ENCODE results near the gene COL5A1. TPM values are rescaled to one million over a fixed set of nuclear protein-coding genes. Genes with fewer than 3 reads are reported as not detected.

COL5A1 gene
- total and polyA plus RNA-seq, 2 experiments from 2014 or later = 2.5 to 13.1 TPM

- Histone ChIP-seq H3K27ac (ENCODE audit: low read depth) (no peak overlapping the region), H3K4me2 (no peak overlapping the region), H3K79me2 (replicated peaks; ENCODE audit: insufficient read depth) (no peaks in the 10 kb centered on the region), H3F3A (replicated peaks; ENCODE audit: low read depth) (no peaks in the 10 kb centered on the region), H3K27me3 (ENCODE audit: insufficient read depth) (no peaks in the 10 kb centered on the region), H2AFZ (no peak overlapping the region), H4K20me1 (replicated peaks; ENCODE audit: insufficient read depth) (no peaks in the 10 kb centered on the region), H3K4me3 (no peak overlapping the region), H3K9me2 (ENCODE audit: insufficient read depth) (no peaks in the 10 kb centered on the region), H3K4me1 (ENCODE audit: insufficient read depth) (no peaks in the 10 kb centered on the region), H3K36me3 (ENCODE audit: insufficient read depth) (no peaks in the 10 kb centered on the region)
- Mint-ChIP-seq H3K27me3 (ENCODE audit: insufficient read depth, low read depth, poor library complexity) (peaks cover 17% of the 10 kb centered on the region), H3K4me3 (no peak overlapping the region), H3K27ac (no peak overlapping the region), H3K4me1 (peaks cover 14% of the 10 kb centered on the region), H3K36me3 (ENCODE audit: low read depth) (no peaks in the 10 kb centered on the region; the same call in 2 of the 3 replicates), H3K9me3 (no peaks in the 10 kb centered on the region)
- DNase-seq (ENCODE audit: low spot score) (no peak), ATAC-seq (no peak)
- no peak for TF ChIP-seq ZNF114 (CRISPR knock-in tag; IDR thresholded peaks at IDR 0.05)
- no peak for TF ChIP-seq ZNF331 (CRISPR knock-in tag; IDR thresholded peaks at IDR 0.05; ENCODE audit: low read depth)
- no peak for TF ChIP-seq NANOG (IDR thresholded peaks at IDR 0.05; ENCODE audit: borderline replicate concordance)
- TF ChIP-seq, protein P1, sequence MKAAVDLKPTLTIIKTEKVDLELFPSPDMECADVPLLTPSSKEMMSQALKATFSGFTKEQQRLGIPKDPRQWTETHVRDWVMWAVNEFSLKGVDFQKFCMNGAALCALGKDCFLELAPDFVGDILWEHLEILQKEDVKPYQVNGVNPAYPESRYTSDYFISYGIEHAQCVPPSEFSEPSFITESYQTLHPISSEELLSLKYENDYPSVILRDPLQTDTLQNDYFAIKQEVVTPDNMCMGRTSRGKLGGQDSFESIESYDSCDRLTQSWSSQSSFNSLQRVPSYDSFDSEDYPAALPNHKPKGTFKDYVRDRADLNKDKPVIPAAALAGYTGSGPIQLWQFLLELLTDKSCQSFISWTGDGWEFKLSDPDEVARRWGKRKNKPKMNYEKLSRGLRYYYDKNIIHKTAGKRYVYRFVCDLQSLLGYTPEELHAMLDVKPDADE (IDR thresholded peaks at IDR 0.05) = no peak
- TF ChIP-seq EZH2 (IDR thresholded peaks at IDR 0.05; ENCODE audit: low read depth, unreplicated experiment) = no peak
- TF ChIP-seq, protein P2, sequence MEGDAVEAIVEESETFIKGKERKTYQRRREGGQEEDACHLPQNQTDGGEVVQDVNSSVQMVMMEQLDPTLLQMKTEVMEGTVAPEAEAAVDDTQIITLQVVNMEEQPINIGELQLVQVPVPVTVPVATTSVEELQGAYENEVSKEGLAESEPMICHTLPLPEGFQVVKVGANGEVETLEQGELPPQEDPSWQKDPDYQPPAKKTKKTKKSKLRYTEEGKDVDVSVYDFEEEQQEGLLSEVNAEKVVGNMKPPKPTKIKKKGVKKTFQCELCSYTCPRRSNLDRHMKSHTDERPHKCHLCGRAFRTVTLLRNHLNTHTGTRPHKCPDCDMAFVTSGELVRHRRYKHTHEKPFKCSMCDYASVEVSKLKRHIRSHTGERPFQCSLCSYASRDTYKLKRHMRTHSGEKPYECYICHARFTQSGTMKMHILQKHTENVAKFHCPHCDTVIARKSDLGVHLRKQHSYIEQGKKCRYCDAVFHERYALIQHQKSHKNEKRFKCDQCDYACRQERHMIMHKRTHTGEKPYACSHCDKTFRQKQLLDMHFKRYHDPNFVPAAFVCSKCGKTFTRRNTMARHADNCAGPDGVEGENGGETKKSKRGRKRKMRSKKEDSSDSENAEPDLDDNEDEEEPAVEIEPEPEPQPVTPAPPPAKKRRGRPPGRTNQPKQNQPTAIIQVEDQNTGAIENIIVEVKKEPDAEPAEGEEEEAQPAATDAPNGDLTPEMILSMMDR (conservative IDR thresholded peaks at IDR 0.05; ENCODE audit: low read depth in 2 of 2) = no peak
- TF ChIP-seq POLR2AphosphoS5 (IDR thresholded peaks at IDR 0.05; ENCODE audit: low read depth) = no peak
- TF ChIP-seq CREB1 (CRISPR knock-in tag; IDR thresholded peaks at IDR 0.05; ENCODE audit: low read depth) = no peak
- no peak for TF ChIP-seq EZH2phosphoT487 (IDR thresholded peaks at IDR 0.05; ENCODE audit: unreplicated experiment)
- TF ChIP-seq, protein P3, sequence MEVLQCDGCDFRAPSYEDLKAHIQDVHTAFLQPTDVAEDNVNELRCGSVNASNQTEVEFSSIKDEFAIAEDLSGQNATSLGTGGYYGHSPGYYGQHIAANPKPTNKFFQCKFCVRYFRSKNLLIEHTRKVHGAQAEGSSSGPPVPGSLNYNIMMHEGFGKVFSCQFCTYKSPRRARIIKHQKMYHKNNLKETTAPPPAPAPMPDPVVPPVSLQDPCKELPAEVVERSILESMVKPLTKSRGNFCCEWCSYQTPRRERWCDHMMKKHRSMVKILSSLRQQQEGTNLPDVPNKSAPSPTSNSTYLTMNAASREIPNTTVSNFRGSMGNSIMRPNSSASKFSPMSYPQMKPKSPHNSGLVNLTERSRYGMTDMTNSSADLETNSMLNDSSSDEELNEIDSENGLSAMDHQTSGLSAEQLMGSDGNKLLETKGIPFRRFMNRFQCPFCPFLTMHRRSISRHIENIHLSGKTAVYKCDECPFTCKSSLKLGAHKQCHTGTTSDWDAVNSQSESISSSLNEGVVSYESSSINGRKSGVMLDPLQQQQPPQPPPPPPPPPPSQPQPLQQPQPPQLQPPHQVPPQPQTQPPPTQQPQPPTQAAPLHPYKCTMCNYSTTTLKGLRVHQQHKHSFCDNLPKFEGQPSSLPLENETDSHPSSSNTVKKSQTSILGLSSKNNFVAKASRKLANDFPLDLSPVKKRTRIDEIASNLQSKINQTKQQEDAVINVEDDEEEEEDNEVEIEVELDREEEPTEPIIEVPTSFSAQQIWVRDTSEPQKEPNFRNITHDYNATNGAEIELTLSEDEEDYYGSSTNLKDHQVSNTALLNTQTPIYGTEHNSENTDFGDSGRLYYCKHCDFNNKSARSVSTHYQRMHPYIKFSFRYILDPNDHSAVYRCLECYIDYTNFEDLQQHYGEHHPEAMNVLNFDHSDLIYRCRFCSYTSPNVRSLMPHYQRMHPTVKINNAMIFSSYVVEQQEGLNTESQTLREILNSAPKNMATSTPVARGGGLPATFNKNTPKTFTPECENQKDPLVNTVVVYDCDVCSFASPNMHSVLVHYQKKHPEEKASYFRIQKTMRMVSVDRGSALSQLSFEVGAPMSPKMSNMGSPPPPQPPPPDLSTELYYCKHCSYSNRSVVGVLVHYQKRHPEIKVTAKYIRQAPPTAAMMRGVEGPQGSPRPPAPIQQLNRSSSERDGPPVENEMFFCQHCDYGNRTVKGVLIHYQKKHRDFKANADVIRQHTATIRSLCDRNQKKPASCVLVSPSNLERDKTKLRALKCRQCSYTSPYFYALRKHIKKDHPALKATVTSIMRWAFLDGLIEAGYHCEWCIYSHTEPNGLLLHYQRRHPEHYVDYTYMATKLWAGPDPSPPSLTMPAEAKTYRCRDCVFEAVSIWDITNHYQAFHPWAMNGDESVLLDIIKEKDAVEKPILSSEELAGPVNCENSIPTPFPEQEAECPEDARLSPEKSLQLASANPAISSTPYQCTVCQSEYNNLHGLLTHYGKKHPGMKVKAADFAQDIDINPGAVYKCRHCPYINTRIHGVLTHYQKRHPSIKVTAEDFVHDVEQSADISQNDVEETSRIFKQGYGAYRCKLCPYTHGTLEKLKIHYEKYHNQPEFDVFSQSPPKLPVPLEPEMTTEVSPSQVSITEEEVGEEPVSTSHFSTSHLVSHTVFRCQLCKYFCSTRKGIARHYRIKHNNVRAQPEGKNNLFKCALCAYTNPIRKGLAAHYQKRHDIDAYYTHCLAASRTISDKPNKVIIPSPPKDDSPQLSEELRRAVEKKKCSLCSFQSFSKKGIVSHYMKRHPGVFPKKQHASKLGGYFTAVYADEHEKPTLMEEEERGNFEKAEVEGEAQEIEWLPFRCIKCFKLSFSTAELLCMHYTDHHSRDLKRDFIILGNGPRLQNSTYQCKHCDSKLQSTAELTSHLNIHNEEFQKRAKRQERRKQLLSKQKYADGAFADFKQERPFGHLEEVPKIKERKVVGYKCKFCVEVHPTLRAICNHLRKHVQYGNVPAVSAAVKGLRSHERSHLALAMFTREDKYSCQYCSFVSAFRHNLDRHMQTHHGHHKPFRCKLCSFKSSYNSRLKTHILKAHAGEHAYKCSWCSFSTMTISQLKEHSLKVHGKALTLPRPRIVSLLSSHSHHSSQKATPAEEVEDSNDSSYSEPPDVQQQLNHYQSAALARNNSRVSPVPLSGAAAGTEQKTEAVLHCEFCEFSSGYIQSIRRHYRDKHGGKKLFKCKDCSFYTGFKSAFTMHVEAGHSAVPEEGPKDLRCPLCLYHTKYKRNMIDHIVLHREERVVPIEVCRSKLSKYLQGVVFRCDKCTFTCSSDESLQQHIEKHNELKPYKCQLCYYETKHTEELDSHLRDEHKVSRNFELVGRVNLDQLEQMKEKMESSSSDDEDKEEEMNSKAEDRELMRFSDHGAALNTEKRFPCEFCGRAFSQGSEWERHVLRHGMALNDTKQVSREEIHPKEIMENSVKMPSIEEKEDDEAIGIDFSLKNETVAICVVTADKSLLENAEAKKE (CRISPR knock-in tag; IDR thresholded peaks at IDR 0.05) = no peak
- TF ChIP-seq, protein P4, sequence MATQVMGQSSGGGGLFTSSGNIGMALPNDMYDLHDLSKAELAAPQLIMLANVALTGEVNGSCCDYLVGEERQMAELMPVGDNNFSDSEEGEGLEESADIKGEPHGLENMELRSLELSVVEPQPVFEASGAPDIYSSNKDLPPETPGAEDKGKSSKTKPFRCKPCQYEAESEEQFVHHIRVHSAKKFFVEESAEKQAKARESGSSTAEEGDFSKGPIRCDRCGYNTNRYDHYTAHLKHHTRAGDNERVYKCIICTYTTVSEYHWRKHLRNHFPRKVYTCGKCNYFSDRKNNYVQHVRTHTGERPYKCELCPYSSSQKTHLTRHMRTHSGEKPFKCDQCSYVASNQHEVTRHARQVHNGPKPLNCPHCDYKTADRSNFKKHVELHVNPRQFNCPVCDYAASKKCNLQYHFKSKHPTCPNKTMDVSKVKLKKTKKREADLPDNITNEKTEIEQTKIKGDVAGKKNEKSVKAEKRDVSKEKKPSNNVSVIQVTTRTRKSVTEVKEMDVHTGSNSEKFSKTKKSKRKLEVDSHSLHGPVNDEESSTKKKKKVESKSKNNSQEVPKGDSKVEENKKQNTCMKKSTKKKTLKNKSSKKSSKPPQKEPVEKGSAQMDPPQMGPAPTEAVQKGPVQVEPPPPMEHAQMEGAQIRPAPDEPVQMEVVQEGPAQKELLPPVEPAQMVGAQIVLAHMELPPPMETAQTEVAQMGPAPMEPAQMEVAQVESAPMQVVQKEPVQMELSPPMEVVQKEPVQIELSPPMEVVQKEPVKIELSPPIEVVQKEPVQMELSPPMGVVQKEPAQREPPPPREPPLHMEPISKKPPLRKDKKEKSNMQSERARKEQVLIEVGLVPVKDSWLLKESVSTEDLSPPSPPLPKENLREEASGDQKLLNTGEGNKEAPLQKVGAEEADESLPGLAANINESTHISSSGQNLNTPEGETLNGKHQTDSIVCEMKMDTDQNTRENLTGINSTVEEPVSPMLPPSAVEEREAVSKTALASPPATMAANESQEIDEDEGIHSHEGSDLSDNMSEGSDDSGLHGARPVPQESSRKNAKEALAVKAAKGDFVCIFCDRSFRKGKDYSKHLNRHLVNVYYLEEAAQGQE (IDR thresholded peaks at IDR 0.05; ENCODE audit: unreplicated experiment) = no peak
- no peak for TF ChIP-seq STAT1 (IDR thresholded peaks at IDR 0.05; ENCODE audit: unreplicated experiment)
- TF ChIP-seq JUNB (IDR thresholded peaks at IDR 0.05; ENCODE audit: unreplicated experiment) = no peak
Observed at GRCh38 chr9:134631881-134632280, 9.7 kb upstream of the COL5A1 start.

Data from GM23338 (cell line).